Heart right ventricle (tissue), 16 donors: Measurements from ENCODE around the gene IKZF4. TPM values are rescaled to one million over a fixed set of nuclear protein-coding genes. Genes with fewer than 3 reads are reported as not detected.
A peak's percentile ranks its signal among the peaks of the same experiment; 100 is the strongest.

Experiments
- ATAC-seq, 8 donors: fragments of 200-7000 bp; cut with Tn5 transposase; one replicate each; pipeline ENCODE4 v1.9.1; 2020; ENCODE audit warnings: mild to moderate bottlenecking in 8 of 8, moderate library complexity in 8 of 8, moderate number of reproducible peaks in 1 of 8
- DNase-seq, 2 donors: peaks; one replicate each; pipeline ENCODE4 v3.0.0-alpha.2; 2020
- H3K27ac ChIP-seq, 10 donors: fragments of 200-600 bp; sonication (generic) in 2 of 10; one replicate each; pipeline versions ENCODE4 v1.5.0 to v1.8.0; 2020 to 2022; ENCODE audit warnings: mild to moderate bottlenecking in 3 of 10
- H3K27me3 ChIP-seq, 7 donors: fragments of 200-600 bp; one replicate each; pipeline ENCODE4 v1.8.0; 2021 to 2022; ENCODE audit warnings: mild to moderate bottlenecking in 2 of 7
- H3K36me3 ChIP-seq, 9 donors: fragments of 200-600 bp; sonication (generic) in 1 of 9; one replicate each; pipeline versions ENCODE4 v1.5.0 to v1.8.0; 2020 to 2022; ENCODE audit warnings: mild to moderate bottlenecking in 2 of 9
- H3K4me1 ChIP-seq, 9 donors: fragments of 200-600 bp; sonication (generic) in 1 of 9; one replicate each; pipeline versions ENCODE4 v1.5.0 to v1.8.0; 2020 to 2022; ENCODE audit warnings: mild to moderate bottlenecking in 4 of 9
- H3K4me3 ChIP-seq, 10 donors: fragments of 200-600 bp; sonication (generic) in 2 of 10; one replicate each; pipeline versions ENCODE4 v1.5.0 to v1.8.0; 2020 to 2022; ENCODE audit warnings: mild to moderate bottlenecking in 7 of 10, moderate library complexity in 2 of 10
- H3K9me3 ChIP-seq, 11 donors: fragments of 200-600 bp in 10 of 11; sonication (generic) in 2 of 11; one replicate each; pipeline versions ENCODE4 v1.5.0 to v1.8.0; 2013 to 2022; ENCODE audit warnings: mild to moderate bottlenecking in 2 of 11, control low read depth in 1 of 11, moderate library complexity in 1 of 11
- CTCF ChIP-seq, 9 donors: fragments of 200-600 bp; sonication (generic) in 2 of 9; IDR thresholded peaks; one replicate each; pipeline versions ENCODE4 v1.5.0 to v1.8.0; 2021 to 2022; ENCODE audit warnings: antibody characterized with exemption in 9 of 9, mild to moderate bottlenecking in 5 of 9, moderate library complexity in 1 of 9
- WGBS, 2 donors: extraction: QIAGEN DNeasy Blood & Tissue Kit; methylation state at CpG; one replicate each; pipeline ENCODE4 v1.1.7; 2013; ENCODE audit warnings: inconsistent platforms in 1 of 2; 5-methylcytosine and 5-hydroxymethylcytosine counted together
- intact Hi-C, 10 donors: fragments of 100-400 bp; cut with DNase I; formaldehyde crosslinking; loops; one replicate each; pipeline versions ENCODE4 v1.11.1 to v1.14.2; 2022
- polyA plus RNA-seq, 2 donors: library from polyadenylated mRNA; stranded (reverse); fragments of 200-250 nt; gene quantifications; one replicate each; pipeline ENCODE4 v1.2.3, GENCODE V29; 2013
- total RNA-seq, 10 donors: library from RNA; stranded (reverse); fragmentation: NEBNext Ultra II Directional in 3 of 10; extraction: Animal tissue kit (Norgen Biotek cat#: 25700) in 3 of 10; gene quantifications; one replicate each; pipeline versions ENCODE4 v1.2.1 to v1.2.4, GENCODE V29; 2021 to 2023
- donor health status: Arrhythmogenic right ventricular cardiomyopathy.
- donor health status: ischemic (EF 13 %, LVEDD 7.1; RV severe dilation, severe dysfunction).
- donor health status: healthy with polysubstance abuse.
- donor health status: DM: no; HTN: yes; CAD: no.
- donor health status: DM: no; HTN: no; CAD: no.
- donor health status: ischemic (EF 25% LVEDD 6.9; RV normal size, moderate dysfunction).
- donor health status: ischemic (EF 25% LVEDD 5.7; RV mildly dilated, moderate dysfunction).
- donor health status: healthy.
- donor health status: DM: yes; HTN: yes; CAD: no.
- donor health status: Ischemic cardiomyopathy.
- donor health status: ischemic (EF 35%, LVEDD 5.7; RV mildly dilated, moderate dysfunction).
- donor health status: nonischemic (EF 11% LVEDD 7.7; RV severe dilation, severe dysfunction).
- donor health status: DM: yes; HTN: yes; CAD: no.
- donor health status: PGD.
- donor health status: ischemic (EF 29% LVEDD 5.4; RV normal size, mild dysfunction).
- donor health status: nonischemic (EF 23%, LVEDD 6.1; RV moderate dilation, normal function).

The IKZF4 gene
- total and polyA plus RNA-seq, 12 donors: 1.6 to 10.1 (median 7.1) TPM

- intact Hi-C loops: loop anchor here in 2 of 10 donors (1.0 to 5.0 kb wide), 2 partner anchors 24 to 37 kb away; partner anchors contain the start of genes PA2G4 (in 2 of the 2), RPL41 (in 1 of the 2) and ZC3H10 (in 1 of the 2)
- Histone ChIP-seq H3K4me3 (peak within 1 kb of the TSS; percentile 19 to 70 (median 56)), H3K27me3 (peaks cover 0 to 32% (median 9%) of the 10 kb centered on the region in 7 donors), H3K9me3 (no peaks in the 10 kb centered on the region), H3K27ac (peak within 1 kb of the TSS in 9 of 10 donors; percentile 3 to 55 (median 41)), H3K36me3 (no peaks in the 10 kb centered on the region), H3K4me1 (peaks cover 0 to 23% (median 18%) of the 10 kb centered on the region in 9 donors)
- DNase-seq (peak; percentile 32 to 57), ATAC-seq (peak; percentile 61 to 91 (median 76))
- TF ChIP-seq CTCF (IDR thresholded peaks at IDR 0.05): no peak
- WGBS, 2 donors: 2% methylated on average over 56 to 59 of the region's 59 CpGs
These were observed 59.1 kb downstream of the IKZF4 start, which contains the start of gene ERBB3 for GRCh38 chr12:56079723-56080555. TSS of gene ERBB3 (plus strand) at chr12:56080165. CDS start at chr12:56080301, 136 bp downstream.

- Histone ChIP-seq H3K4me1 (peaks cover 0 to 23% (median 18%) of the 10 kb centered on the region in 9 donors), H3K4me3 (peak overlapping the region in 9 of 10 donors; percentile 32 to 70 (median 57)), H3K27ac (no peak overlapping the region), H3K27me3 (peaks cover 0 to 32% (median 9%) of the 10 kb centered on the region in 7 donors), H3K9me3 (no peaks in the 10 kb centered on the region), H3K36me3 (no peaks in the 10 kb centered on the region)
- no peak for TF ChIP-seq CTCF (IDR thresholded peaks at IDR 0.05)
- intact Hi-C loops: no loop called here
- no peak for DNase-seq
- no peak for ATAC-seq
- 34 to 35% methylated on average over 20 of the region's 20 CpGs for WGBS, 2 donors
These were observed 59.8 kb downstream of the IKZF4 start for GRCh38 chr12:56080556-56081138.

GRCh38 chr12:56081393-56082347 is 60.8 kb downstream of the IKZF4 start:
- Histone ChIP-seq H3K27me3 (peaks cover 0 to 32% (median 9%) of the 10 kb centered on the region in 7 donors), H3K4me1 (peaks cover 0 to 26% (median 18%) of the 10 kb centered on the region in 9 donors), H3K4me3 (no peak overlapping the region), H3K27ac (no peak overlapping the region), H3K36me3 (no peaks in the 10 kb centered on the region), H3K9me3 (no peaks in the 10 kb centered on the region)
- WGBS, 2 donors: 49 to 50% methylated on average over 6 of the region's 6 CpGs
- intact Hi-C loops: no loop called here
- no peak for TF ChIP-seq CTCF (IDR thresholded peaks at IDR 0.05)
- ATAC-seq (no peak), DNase-seq (no peak)
